ENCODE data around the gene BBIP1.
"Not testable (repeated sequence)": the region's sequence is repeated elsewhere in the genome, so short reads cannot be mapped to it uniquely, and the experiment has no call there.

Gene BBIP1

DNA sequence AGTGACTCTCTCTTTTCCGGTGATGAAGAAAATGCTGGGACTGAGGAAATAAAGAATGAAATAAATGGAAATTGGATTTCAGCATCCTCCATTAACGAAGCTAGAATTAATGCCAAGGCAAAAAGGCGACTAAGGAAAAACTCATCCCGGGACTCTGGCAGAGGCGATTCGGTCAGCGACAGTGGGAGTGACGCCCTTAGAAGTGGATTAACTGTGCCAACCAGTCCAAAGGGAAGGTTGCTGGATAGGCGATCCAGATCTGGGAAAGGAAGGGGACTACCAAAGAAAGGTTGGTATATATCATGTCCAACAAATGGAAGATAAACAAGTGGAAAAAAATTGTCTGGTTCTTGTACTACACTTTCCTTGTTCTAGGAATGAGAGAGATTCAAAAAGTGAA, 37.7 kb downstream of the BBIP1 start:
- Mint-ChIP-seq H3K27ac (no peak overlapping the region), H3K4me1 (ENCODE audit: low read depth) (peaks cover 87% of the 10 kb centered on the region), H3K36me3 (ENCODE audit: low read depth) (peaks cover 51% of the 10 kb centered on the region), H3K4me3 (peak overlapping the region; percentile 27), H3K9me3 (no peaks in the 10 kb centered on the region), H3K27me3 (no peaks in the 10 kb centered on the region)

DNA sequence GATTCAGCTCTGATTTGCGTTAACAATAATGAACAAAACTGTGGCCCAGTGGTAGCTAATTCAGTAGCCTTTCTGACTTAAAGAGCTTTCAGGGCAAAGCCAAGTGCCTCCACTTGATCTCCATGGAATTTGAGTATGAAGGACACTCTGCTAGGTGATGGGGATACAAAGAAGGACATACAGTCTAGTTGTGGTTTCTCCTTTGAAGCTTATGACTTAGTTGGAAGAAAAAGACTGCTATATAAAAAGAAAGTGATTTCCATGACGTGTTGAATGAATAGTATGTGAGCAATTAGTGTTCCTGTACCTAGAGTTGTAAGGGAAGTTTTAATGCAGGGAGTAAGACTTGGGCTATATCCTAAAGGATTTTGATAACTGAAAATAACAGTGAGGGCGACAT, 39.0 kb downstream of the BBIP1 start:
- peak overlapping the region; percentile 23 for H3K4me3 Mint-ChIP-seq
- H3K36me3 Mint-ChIP-seq (ENCODE audit: low read depth) = peaks cover 51% of the 10 kb centered on the region
- H3K27ac Mint-ChIP-seq = peak overlapping the region; percentile 53
- no peaks in the 10 kb centered on the region for H3K27me3 Mint-ChIP-seq
- H3K4me1 Mint-ChIP-seq (ENCODE audit: low read depth) = peaks cover 89% of the 10 kb centered on the region
- no peaks in the 10 kb centered on the region for H3K9me3 Mint-ChIP-seq

DNA sequence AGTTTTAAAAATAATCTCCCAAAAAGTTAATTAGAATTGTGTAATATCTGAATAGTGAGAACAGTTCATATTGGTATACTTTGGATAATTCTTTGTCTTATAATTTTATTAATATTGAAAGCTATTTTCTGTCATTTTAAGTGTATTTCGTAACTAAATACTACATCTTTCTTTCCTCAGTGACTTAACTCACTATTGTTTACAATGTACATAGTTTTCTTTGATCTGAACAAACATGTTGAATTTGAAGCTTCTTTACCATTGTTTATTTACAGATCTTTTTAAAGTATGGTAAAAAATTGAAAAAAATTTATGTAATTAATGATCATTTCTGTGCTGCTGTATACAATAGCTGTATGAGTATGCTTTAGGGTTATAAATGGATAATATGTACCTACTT, 42.2 kb downstream of the BBIP1 start:
- H3K4me1 Mint-ChIP-seq (ENCODE audit: low read depth) = peaks cover 76% of the 10 kb centered on the region

DNA sequence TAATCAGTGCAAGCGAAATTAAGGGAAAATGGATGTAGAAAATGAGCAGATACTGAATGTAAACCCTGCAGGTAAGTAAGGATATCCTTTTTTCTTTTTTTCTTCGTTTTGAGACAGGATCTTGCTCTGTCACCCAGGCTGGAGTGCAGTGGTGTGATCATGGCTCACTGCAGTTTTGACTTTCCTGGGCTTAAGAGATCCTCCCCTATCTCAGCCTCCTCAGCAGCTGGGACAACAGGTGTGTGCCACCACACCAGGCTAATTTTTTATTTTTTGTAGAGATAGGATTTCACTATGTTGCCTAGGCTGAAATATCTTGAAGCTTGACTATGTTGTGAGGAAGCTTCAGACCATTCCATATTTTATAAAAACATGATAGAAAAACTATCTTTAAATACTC, 43.0 kb downstream of the BBIP1 start:
- peaks cover 76% of the 10 kb centered on the region for H3K4me1 Mint-ChIP-seq (ENCODE audit: low read depth)
- H3K27ac Mint-ChIP-seq = peak overlapping the region; percentile 34
- no peaks in the 10 kb centered on the region for H3K27me3 Mint-ChIP-seq
- no peaks in the 10 kb centered on the region for H3K9me3 Mint-ChIP-seq
- peak overlapping the region; percentile 14 for H3K4me3 Mint-ChIP-seq
- H3K36me3 Mint-ChIP-seq (ENCODE audit: low read depth) = peaks cover 19% of the 10 kb centered on the region

More for the DNA sequence above, 42.2 kb downstream of the BBIP1 start:
- Mint-ChIP-seq H3K36me3 (ENCODE audit: low read depth) (peaks cover 27% of the 10 kb centered on the region), H3K4me3 (no peak overlapping the region), H3K9me3 (no peaks in the 10 kb centered on the region), H3K27ac (no peak overlapping the region), H3K27me3 (no peaks in the 10 kb centered on the region)

DNA sequence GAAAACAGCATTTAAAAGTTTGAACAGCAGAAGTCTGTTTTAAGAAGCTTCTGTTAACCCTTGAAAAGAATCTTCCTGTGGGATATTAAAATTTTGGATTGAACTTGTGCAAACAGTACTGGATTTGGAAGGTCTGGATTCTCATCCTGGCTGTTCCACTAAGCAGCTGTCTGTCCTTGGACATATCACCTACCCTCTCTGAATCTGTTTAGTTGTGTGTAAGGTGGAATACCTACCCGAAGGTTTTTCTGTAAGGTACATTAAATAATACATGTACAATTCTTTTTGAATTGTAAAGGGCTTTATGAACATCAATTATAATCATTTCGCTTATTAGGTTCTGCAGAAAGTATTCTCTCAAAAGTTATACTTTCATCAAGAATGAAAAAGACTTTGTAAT, 45.0 kb downstream of the BBIP1 start:
- no peaks in the 10 kb centered on the region for H3K9me3 Mint-ChIP-seq
- H3K4me1 Mint-ChIP-seq (ENCODE audit: low read depth) = peaks cover 76% of the 10 kb centered on the region
- peak overlapping the region; percentile 87 for H3K4me3 Mint-ChIP-seq
- no peaks in the 10 kb centered on the region for H3K27me3 Mint-ChIP-seq
- peak overlapping the region; percentile 85 for H3K27ac Mint-ChIP-seq
- peaks cover 18% of the 10 kb centered on the region for H3K36me3 Mint-ChIP-seq (ENCODE audit: low read depth)

DNA sequence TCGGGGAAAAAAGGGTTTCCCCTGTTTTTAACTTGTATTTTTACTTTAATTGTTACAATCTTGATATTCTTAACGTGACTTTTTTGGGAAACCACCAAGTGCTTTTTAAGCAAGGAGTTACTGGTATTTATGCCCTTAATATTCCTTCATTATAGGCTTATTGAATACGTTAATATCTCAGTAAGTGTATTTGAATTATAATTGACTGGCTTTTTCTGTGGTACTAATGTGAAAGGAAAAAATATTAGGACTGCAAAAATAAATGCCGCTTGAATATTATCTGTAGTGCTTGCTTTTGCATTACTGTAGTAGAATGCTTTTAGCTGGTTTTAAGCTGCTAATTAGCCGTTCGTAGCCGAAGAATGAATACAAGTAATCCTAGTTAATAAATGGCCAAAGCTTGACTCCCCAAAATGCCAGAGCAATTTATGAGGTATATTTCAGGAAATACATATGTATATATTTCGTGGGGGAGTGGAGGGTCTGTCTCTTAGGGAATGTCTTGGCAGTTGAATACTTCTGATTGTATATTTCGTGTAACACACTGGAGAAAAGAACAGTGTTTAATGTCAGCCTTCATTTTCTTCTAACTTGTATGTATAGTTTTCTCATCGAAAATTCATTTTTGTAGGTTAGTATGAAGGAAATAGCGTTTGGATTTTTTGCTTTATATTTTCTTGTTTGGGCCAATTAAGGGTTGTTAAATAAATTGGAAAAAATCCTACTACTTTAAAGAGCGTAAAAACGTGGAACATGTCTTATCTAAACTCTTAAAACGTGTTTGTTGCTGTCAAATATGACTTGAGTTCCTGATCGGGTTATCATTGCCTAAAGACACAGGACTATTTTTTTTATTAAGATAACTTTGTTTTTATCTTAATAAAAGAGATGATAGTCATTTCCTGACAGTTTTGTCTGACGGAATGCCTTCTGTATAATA, 45.7 kb downstream of the BBIP1 start:
- Mint-ChIP-seq H3K36me3 (ENCODE audit: low read depth) (peaks cover 15% of the 10 kb centered on the region), H3K9me3 (no peaks in the 10 kb centered on the region), H3K27ac (peak overlapping the region; percentile 88), H3K4me1 (ENCODE audit: low read depth) (peaks cover 76% of the 10 kb centered on the region), H3K27me3 (no peaks in the 10 kb centered on the region), H3K4me3 (peak overlapping the region; percentile 87)

DNA sequence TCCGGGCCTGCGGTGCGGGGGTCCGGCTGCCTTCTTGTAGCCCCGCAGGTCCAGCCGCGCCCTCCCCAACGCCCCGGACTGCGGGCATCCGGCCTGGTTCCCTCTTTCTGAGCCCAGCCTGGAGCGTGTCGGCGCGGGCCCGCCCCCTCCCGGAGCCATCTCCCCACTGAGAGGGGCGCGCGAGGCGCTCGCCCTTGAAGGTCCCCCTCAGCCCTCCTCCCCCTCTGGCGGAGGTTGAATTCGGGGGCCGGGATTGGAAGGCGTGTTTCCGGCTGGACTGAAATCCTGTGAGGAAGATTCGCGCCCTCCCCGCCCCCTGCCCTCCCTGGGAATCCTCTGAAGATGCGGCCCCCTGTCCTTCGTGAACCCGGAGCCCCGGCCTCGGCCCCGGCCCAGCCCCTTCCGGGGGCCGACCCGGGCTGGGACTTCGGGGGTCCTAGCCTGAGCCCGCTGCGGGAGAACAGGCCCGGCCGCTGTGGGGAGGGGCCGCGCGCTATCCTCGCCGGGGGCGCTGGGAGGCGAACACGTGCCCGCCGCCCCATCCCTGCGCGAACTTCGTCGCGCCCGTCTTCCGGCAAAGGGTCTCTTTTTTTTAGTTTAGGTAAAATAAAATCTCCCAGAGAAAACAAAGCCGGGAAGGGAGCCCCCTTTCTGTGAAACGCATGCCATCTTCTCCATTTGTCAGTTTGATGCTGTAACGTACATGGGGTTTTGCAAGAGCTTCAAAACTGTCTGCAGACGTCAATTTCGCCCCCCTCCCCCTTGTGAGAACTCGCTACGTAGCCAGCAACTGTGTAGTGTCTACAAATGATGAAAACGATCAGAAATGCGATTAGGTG, 46.6 kb downstream of the BBIP1 start:
- H3K9me3 Mint-ChIP-seq = no peaks in the 10 kb centered on the region
- no peaks in the 10 kb centered on the region for H3K27me3 Mint-ChIP-seq
- H3K4me3 Mint-ChIP-seq = peak overlapping the region; percentile 87
- H3K4me1 Mint-ChIP-seq (ENCODE audit: low read depth) = peaks cover 76% of the 10 kb centered on the region
- peak overlapping the region; percentile 91 for H3K27ac Mint-ChIP-seq
- H3K36me3 Mint-ChIP-seq (ENCODE audit: low read depth) = peaks cover 7% of the 10 kb centered on the region

DNA sequence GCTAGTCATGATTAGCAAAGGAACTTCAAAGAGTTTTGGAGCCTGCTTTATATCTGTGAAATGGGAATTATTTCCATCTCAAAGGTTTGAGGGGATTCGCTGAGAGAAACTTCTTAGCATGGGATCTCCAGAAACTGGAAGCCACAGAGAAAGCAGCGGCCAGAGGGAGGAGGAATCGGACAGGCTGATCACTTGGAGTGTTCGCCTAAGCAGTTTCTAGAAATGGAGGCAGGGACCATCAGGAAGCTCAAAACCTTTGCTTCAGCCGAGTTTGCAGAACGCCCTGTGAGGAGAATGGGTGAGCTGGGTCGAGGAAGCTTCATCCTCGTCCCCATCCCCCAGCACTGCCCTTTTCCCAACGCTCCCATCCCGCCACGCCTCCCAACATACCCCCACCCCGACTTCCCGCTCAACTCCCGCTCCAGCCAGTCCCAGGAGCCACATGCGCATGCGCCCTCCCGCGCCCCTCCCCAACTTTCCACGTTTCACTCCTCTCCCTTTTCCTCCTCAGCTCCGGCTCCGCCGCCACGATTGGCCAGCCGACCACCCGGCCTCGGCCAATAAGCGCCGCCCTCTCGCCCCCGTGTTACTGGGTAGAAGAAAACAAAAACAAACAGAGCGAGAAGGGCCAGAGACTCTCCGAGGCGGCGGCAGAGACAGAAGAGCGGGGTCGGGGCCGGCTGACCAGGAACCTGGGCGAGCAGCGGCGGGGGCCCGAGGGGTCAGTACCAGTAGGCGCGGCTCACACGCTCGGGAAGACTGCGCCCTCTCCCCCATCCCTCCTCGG, 47.5 kb downstream of the BBIP1 start, which contains the start of gene PDCD4:
Gene PDCD4, plus strand, starts transcription at position 631 of the 787 bp plus-strand sequence. CDS start 4,100 bp downstream, outside the sequence.
- Mint-ChIP-seq H3K36me3 (ENCODE audit: low read depth) (peaks cover 7% of the 10 kb centered on the region), H3K27ac (peak within 1 kb of the TSS; percentile 91), H3K4me3 (peak within 1 kb of the TSS; percentile 87), H3K27me3 (no peaks in the 10 kb centered on the region), H3K9me3 (no peaks in the 10 kb centered on the region), H3K4me1 (ENCODE audit: low read depth) (peaks cover 80% of the 10 kb centered on the region)

DNA sequence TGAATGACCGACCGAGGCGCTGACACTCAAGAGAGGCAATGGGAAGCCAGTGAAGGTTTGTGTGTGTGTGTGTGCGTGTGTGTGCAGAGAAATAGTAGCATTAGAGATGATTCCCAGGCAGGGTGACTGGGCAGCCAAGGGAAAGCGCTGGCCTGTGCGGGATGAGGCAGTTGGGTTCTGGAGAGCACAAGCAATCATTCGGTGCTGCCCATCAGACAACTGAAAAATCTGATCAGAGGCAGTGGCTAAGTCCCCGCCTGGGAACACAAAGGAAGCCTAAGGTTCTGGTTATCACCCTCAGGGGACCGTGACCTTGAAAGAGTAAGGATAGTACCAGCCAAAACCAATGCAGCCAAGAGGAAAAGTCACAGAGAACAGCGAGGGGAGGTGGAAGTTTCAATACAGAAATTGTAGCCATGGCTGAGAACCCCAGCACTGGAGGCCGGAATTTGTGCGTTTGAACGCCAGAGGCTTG, 48.1 kb downstream of the BBIP1 start:
- Mint-ChIP-seq H3K4me1 (ENCODE audit: low read depth) (peaks cover 81% of the 10 kb centered on the region), H3K9me3 (no peaks in the 10 kb centered on the region), H3K27me3 (no peaks in the 10 kb centered on the region)

DNA sequence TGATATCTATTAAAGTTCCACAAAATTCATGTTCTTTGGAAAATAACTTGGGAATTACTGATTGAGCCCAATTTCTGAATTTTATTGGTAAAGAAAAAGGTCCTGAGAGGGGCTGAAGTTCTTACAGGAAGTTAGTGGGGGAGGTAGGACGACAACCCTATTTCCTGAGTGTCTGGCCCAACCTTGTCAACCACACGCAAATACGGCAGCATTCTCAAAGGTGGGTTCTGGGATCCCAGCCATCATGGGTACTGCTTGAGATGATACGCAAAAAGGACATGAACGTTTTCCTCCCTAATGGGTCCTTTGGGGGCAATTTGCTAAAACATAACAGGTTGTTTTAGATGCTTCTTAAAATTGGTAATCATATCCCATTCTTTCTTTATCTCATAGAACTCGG, 50.0 kb downstream of the BBIP1 start:
- H3K27me3 Mint-ChIP-seq = no peaks in the 10 kb centered on the region
- H3K27ac Mint-ChIP-seq = peak overlapping the region; percentile 91
- H3K9me3 Mint-ChIP-seq = no peaks in the 10 kb centered on the region
- H3K36me3 Mint-ChIP-seq (ENCODE audit: low read depth) = no peaks in the 10 kb centered on the region
- H3K4me1 Mint-ChIP-seq (ENCODE audit: low read depth) = peaks cover 84% of the 10 kb centered on the region
- peak overlapping the region; percentile 63 for H3K4me3 Mint-ChIP-seq

More for the DNA sequence above, 48.1 kb downstream of the BBIP1 start:
- Mint-ChIP-seq H3K4me3 (peak overlapping the region; percentile 87), H3K27ac (peak overlapping the region; percentile 91), H3K36me3 (ENCODE audit: low read depth) (peaks cover 5% of the 10 kb centered on the region)

DNA sequence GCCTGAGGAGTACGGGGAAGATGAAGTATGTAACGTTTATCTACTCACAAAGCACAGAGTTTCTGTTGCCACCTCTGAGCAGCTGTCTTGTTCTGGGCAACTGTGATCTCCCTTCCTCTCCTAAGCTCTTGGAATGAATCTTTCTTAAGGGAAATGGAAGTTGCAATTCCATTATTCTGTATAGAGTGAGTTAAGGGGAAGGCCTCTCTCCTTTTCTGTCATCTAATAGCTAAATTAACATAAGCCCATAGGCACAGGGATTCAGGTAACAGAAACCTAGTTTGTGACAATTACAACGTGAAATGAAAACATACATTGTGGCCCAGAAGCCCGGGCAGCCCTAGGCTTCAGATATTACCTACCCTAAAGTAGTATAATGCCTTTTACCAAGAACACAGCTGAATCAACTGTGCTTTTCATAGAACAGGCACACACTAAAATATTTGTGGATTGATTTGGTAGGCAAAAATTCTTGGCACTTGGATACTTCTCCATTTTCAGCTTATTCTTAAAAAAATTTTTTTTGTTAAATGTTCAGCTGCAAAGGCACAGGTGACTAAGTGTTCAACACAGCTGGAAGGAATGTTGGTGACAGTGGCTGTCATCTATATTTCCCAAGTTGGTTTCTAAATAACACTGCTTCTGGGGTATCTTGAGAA, 51.0 kb downstream of the BBIP1 start:
- H3K36me3 Mint-ChIP-seq (ENCODE audit: low read depth) = no peaks in the 10 kb centered on the region
- no peaks in the 10 kb centered on the region for H3K9me3 Mint-ChIP-seq
- H3K27me3 Mint-ChIP-seq = no peaks in the 10 kb centered on the region
- H3K4me1 Mint-ChIP-seq (ENCODE audit: low read depth) = peaks cover 89% of the 10 kb centered on the region
- H3K4me3 Mint-ChIP-seq = peak overlapping the region; percentile 25
- peak overlapping the region; percentile 91 for H3K27ac Mint-ChIP-seq

DNA sequence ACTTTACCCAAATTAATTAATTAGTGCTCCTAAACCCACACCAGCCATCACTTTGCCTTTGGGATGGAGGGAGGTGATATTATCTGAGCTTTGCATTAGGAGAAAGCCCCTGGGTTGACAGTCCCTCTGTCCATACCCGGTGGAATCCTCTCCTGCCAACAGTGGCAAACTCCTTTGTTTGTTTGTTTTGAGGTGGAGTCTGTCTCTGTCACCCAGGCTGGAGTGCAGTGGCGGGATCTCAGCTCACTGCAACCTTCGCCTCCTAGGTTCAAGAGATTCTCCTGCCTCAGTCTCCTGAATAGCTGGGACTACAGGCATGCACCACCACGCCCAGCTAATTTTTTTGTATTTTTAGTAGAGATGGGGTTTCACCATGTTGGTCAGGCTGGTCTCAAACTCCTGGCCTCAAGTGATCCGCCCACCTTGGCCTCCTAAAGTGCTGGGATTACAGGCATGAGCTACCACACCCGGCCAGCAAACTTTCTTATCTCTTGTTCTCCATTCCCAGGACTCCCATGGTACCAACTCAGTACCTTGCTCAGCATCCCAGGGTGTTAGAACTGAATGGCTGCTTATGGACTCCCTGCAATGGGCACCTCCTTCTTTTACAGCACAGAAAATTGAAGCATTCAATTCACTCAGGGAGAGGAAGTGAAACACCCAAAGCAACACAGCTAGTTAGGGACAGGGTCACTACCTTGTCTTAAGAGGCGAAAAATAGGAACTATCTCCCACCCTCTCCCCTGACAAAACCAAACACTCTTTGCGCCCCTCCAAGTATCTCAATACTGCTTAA, 51.8 kb downstream of the BBIP1 start:
- H3K9me3 Mint-ChIP-seq; H3K27me3 Mint-ChIP-seq; H3K36me3 Mint-ChIP-seq (ENCODE audit: low read depth): not testable (repeated sequence)
- Mint-ChIP-seq H3K4me1 (ENCODE audit: low read depth) (peaks cover 96% of the 10 kb centered on the region), H3K4me3 (peak overlapping the region; percentile 25), H3K27ac (peak overlapping the region; percentile 85)

DNA sequence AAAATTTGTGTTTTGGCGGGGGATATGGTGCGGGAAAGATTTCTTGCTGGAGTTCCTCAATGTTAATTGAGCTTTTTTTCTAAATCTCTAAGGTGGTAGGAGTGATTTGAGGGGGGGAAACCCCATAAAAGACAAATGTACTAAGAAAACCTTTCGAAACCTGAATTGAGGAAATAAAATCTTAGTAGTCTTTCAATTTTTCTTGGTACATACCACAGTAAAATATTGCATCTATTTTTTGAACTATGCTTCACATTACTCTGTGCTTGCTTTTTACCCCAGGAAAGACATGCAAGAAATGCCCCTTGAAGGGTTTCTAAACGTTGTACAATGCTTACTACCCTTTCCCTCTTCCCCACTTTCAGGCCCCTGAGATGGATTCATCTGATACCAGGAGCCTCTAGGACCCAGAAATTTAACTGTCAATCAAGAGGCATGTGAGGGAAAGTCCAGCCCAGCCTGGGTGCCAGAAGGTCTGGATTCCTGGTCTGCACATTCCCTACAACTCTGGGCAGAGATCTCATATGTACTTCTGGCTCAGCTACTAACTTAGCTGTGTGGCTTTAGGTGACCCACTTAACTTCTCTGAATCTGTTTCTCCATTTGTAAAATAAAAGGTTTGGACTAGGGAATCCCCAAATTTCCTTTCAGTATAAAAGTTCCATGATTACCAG, 53.0 kb downstream of the BBIP1 start:
- peak overlapping the region; percentile 76 for H3K4me3 Mint-ChIP-seq
- no peaks in the 10 kb centered on the region for H3K27me3 Mint-ChIP-seq
- no peaks in the 10 kb centered on the region for H3K9me3 Mint-ChIP-seq
- H3K4me1 Mint-ChIP-seq (ENCODE audit: low read depth) = peaks cover 100% of the 10 kb centered on the region
- no peaks in the 10 kb centered on the region for H3K36me3 Mint-ChIP-seq (ENCODE audit: low read depth)
- H3K27ac Mint-ChIP-seq = peak overlapping the region; percentile 91
